Stimulated activated CD4-positive, alpha-beta T cell treated with anti-CD3 and anti-CD28 coated beads, Interleukin-12 subunit alpha, Interleukin-12 subunit beta, amount 100 ng/mL, for 4 hours (primary cell): ENCODE data around the gene KLF11.
A peak's percentile ranks its signal among the peaks of the same experiment; 100 is the strongest.

Source experiments
- DNase-seq: peaks from one replicate; pipeline ENCODE4 v3.0.0-alpha.2; 2020

The KLF11 gene

GRCh38 chr2:10043256-10043905, at the start of gene KLF11:
KLF11 (plus strand) TSS chr2:10043550; CDS start chr2:10043717, 167 bp downstream.
- DNase-seq: peak; percentile 78

- no peak for DNase-seq
These were observed 48.9 kb upstream of the KLF11 start for GRCh38 chr2:9994462-9994861.

DNA sequence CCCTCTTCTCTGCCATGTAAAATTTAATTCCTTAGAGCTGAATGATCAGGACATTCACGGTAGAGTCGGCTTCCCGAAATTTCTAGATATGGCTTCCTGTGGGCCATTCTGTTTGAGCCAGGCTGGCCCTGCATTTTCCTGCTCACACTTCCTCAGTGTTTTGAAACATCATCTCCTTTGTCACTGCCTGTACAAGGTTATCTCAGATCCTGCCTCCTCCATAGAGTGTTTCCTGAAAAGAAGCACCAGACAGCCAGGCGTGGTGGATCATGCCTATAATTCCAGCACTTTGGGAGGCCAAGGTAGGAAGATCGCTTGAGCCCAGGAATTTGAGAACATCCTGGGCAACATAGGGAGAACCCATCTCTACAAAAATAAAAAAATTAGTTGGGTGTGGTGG, 48.3 kb upstream of the KLF11 start:
- no peak for DNase-seq

DNA sequence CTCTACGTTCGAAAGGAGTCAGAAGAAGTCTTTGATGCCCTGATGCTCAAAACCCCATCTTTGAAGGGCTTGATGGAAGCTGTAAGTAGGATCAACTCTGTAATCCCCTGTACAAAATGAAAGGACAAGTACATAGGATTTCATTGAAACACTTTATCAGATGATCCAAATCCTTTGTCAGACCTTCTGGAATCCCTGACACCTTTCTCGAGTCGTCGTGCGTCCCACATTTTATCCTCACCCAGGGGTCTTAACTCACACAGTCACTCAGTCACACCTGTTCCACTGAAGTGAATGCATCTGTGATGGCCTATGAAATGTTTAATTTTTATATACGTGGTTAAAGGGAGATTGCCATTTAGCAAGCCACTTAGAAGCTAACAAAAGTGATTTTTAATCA, 47.0 kb upstream of the KLF11 start:
- DNase-seq: no peak

DNA sequence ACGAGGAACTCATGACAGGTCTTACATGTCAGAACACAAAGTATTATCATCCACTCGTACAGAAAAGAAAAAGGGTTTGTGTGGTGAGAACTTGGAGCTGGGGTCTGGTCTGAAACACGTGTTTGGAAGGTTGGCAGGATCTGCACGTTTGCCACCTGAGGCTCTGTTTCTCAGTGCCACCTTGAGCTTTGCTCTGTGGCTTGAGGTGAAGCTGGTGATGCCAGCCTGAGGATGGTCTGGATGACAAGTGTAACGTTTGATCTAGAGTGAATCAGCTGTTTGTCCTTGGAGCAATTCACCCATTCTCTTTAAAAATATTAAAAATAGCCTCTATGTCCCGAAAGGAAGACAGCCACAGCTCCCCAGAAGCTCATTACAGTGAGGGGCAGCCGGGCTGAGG, 45.4 kb upstream of the KLF11 start:
- no peak for DNase-seq

GRCh38 chr2:9998916-9999654, 44.3 kb upstream of the KLF11 start:
- no peak for DNase-seq

GRCh38 chr2:9999693-10000092, 43.7 kb upstream of the KLF11 start:
- DNase-seq: no peak

DNA sequence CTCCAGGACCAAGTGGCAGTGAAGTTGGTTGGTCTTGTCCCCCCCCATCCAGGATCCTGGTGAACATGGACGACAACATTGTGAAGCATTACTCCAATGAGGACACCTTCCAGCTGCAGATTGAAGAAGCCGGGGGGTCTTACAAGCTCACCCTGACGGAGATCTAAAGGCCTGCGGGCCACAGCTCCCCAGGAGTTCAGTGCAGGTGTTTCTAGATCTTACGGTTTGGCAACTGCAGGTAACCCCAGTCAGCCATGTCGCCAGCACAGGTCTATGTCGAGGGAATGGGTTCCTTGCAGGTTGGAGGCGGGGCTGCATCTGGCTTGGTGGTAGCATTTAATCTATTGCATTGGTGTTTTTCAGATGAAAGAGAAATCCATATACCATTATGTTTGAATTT, 42.8 kb upstream of the KLF11 start:
- no peak for DNase-seq

GRCh38 chr2:10001586-10001985, 41.8 kb upstream of the KLF11 start:
- no peak for DNase-seq

- DNase-seq: no peak
These were observed 41.2 kb upstream of the KLF11 start for GRCh38 chr2:10002109-10002508.

DNA sequence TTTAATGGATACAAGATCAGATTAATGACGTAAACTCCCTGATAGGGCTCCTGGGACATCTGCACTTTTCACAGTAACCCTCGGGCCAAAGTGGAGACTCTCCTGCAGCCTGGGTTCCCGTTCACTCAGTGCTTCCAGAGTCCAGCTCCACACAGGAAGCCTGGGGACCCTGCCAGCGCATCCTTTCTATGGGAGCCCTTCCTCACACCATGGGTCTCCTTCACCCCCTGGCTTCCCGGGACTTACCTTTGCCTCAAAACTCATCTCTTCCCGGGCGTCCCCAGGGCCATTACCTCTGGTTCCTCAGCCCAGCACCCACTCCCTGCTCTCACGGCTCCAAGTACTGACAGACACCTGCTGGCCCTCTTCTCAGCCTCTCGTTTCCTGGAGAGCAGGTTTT, 40.7 kb upstream of the KLF11 start:
- DNase-seq: no peak

- no peak for DNase-seq
These were observed 39.9 kb upstream of the KLF11 start for GRCh38 chr2:10003206-10004125.

GRCh38 chr2:10004401-10004800, 38.9 kb upstream of the KLF11 start:
- no peak for DNase-seq

DNA sequence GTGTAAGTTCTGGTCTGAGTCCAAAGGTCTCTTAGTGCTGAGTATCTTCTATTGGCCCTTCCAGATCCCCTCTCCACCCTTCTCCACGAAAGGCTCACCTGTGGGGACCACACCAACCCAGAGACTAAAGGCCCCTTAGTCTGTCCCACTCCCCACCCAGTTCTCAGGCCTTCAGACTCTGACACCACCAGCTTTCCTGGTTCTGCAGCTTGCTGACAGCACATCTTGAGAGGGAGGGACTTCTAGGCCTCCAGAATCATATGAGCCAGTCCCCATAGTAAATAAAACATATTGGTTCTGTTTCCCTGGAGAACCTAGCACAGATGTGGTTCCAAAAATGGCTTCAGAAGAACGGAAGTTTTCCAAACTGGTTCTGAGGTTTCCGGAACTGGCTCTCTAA, 38.5 kb upstream of the KLF11 start:
- DNase-seq: no peak

DNA sequence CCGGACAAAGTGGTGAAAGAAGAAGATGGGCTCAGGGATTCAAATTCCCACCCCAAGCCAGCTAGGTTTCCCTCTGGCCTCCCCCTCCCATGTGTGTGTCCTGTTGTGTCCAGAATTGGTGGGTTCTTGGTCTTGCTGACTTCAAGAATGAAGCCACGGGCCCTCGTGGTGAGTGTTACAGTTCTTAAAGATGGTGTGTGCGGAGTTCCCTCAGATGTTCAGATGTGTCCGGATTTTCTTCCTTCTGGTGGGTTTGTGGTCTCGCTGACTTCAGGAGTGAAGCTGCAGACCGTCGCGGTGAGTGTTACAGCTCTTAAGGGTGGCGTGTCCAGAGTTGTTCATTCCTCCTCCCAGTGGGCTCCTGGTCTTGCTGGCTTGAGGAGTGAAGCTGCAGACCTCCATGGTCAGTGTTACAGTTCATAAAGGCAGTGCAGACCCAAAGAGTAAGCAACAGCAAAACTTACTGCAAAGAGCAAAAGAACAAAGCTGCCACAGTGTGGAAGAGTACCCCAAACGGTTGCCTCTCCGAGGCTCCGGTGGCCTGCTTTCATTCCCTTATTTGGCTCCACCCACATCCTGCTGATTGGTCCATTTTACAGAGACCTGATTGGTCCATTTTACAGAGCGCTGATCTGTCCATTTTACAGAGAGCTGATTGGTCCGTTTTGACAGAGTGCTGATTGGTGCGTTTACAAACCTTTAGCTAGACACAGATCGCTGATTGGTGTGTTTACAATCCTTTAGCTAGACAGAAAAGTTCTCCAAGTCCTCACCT, 37.7 kb upstream of the KLF11 start:
- no peak for DNase-seq

GRCh38 chr2:10006236-10007161, 36.9 kb upstream of the KLF11 start:
- DNase-seq: no peak

DNA sequence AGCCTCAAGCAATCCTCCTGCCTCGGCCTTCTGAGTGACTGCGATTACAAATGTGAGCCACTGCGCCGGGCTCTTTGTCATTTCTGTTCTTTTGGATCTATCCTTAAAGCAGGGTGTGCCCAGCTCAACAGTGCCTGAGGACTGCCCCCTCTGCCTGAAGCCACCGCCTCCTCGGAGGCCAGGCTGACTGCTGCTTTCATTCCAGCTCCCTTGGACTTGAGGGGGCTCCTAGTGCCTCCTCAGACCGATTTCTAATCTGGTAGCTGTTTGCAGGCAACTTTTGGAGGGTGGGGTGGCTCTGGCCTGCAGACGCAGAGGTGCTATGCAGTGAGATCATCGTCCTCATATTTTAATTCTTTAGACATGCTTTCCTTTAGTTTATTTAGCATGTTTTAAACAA, 35.9 kb upstream of the KLF11 start:
- DNase-seq: no peak

DNA sequence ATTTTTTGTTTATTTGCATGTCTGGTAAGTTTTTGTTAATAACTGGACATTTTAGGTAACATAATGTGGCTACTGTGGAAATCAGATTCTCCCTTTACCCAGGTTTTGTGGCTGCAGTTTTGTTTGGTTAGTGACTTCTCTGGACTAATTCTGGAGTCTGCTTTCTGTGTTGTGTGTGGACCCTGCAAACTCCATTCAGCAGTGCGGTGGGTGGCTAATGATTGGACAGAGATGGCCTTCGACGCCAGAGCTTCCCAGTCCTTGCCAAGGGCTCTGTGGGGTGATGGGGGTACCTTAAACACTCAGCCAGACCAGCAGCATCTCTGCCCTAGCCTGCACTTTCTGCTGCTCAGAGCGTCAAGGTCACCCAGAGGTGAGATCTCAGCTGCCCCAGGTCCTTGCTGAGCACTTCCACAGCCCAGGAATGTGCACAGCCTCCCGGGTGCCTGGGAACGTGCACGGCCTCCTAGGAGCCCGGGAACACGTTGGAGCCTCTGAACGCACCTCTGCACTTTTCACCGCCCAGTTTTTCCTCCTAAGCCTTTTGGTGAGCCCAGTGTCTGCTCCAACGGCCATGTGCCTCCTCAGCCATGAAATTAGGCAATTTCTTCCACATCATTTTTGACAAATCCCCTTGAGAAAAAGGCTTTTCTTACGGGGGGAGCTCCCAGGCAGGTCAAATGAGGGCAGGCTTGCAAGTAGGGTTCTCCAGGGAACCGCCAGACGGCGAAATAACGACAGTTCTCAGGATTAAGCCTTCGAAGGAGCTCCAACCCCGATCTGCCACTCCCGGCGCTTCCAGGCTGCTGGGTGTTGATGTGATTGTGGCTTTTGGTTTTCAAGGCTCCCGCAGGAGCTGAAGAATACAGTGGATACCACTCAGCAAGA, 35.2 kb upstream of the KLF11 start:
- no peak for DNase-seq

- DNase-seq: no peak
These were observed 34.6 kb upstream of the KLF11 start for GRCh38 chr2:10008809-10009176.

- no peak for DNase-seq
These were observed 34.0 kb upstream of the KLF11 start for GRCh38 chr2:10009271-10009810.
